Kidney glomerular epithelial cell (primary cell): ENCODE results near the gene ZFP69.
"Not testable (repeated sequence)": the region's sequence is repeated elsewhere in the genome, so short reads cannot be mapped to it uniquely, and the experiment has no call there.

Experiments used
- DNase-seq: peaks from one replicate; lab custom pipeline; 2025; lab: John Stamatoyannopoulos, UW

ZFP69 gene

GRCh38 chr1:40476924-40477677 is at the start of gene ZFP69:
Gene ZFP69, plus strand, starts transcription at chr1:40477290. Its CDS starts 2,072 bp downstream, at chr1:40479362.
- no peak for DNase-seq

GRCh38 chr1:40431385-40431784 is 45.7 kb upstream of the ZFP69 start:
- DNase-seq, result no peak

GRCh38 chr1:40432644-40433390 is 44.3 kb upstream of the ZFP69 start:
- DNase-seq, result no peak

- no peak for DNase-seq
These were observed 41.6 kb upstream of the ZFP69 start for GRCh38 chr1:40435471-40435870.

GRCh38 chr1:40435876-40436275 is 41.2 kb upstream of the ZFP69 start:
- DNase-seq, result no peak

- no peak for DNase-seq
These were observed 38.6 kb upstream of the ZFP69 start for GRCh38 chr1:40438391-40439015.

- no peak for DNase-seq
These were observed 37.8 kb upstream of the ZFP69 start for GRCh38 chr1:40439247-40439646.

GRCh38 chr1:40449684-40450494 is 27.2 kb upstream of the ZFP69 start, which contains the start of gene ZFP69B:
Gene ZFP69B, plus strand, starts transcription at chr1:40450476. Its CDS starts 486 bp downstream, at chr1:40450962.
- peak; percentile 75 for DNase-seq

- DNase-seq, result peak; percentile 53
These were observed 26.4 kb upstream of the ZFP69 start for GRCh38 chr1:40450495-40451237.

GRCh38 chr1:40451238-40451585 is 25.9 kb upstream of the ZFP69 start:
- no peak for DNase-seq

GRCh38 chr1:40454873-40455272 is 22.2 kb upstream of the ZFP69 start:
- no peak for DNase-seq

GRCh38 chr1:40462956-40463590 is 14.0 kb upstream of the ZFP69 start:
- DNase-seq, result no peak

- no peak for DNase-seq
These were observed 7.8 kb upstream of the ZFP69 start for GRCh38 chr1:40469327-40469726.

- DNase-seq, result no peak
These were observed 1.8 kb upstream of the ZFP69 start for GRCh38 chr1:40475268-40475667.

- DNase-seq, result no peak
These were observed 576 bp downstream of the ZFP69 start for GRCh38 chr1:40477678-40478053.

GRCh38 chr1:40478276-40478675 is 1.2 kb downstream of the ZFP69 start:
- DNase-seq, result no peak

GRCh38 chr1:40479156-40479555 is 2.1 kb downstream of the ZFP69 start:
- no peak for DNase-seq

- no peak for DNase-seq
These were observed 18.3 kb downstream of the ZFP69 start for GRCh38 chr1:40495315-40495903.

GRCh38 chr1:40502651-40503050 is 25.6 kb downstream of the ZFP69 start:
- not testable (repeated sequence) for DNase-seq

GRCh38 chr1:40507973-40508372 is 30.9 kb downstream of the ZFP69 start:
- no peak for DNase-seq
